Peyer's patch (tissue), 4 donors: Measurements from ENCODE around the gene CENPF. TPM values are rescaled to one million over a fixed set of nuclear protein-coding genes. Genes with fewer than 3 reads are reported as not detected.
"Not testable (repeated sequence)": the region's sequence is repeated elsewhere in the genome, so short reads cannot be mapped to it uniquely, and the experiment has no call there.

Experiments
- DNase-seq, 3 donors: peaks; one replicate each; pipeline ENCODE4 v3.0.0-alpha.2; 2017 to 2019
- H3K27ac ChIP-seq, 4 donors: fragments of 200-600 bp; sonication (generic); one replicate each; pipeline ENCODE4 v1.5.1; 2016 to 2019
- H3K27me3 ChIP-seq, 2 donors: fragments of 200-600 bp; sonication (generic); one replicate each; pipeline ENCODE4 v1.5.1; 2019
- H3K36me3 ChIP-seq, 3 donors: fragments of 200-600 bp; sonication (generic); one replicate each; pipeline ENCODE4 v1.5.1; 2016 to 2019
- H3K4me1 ChIP-seq, 4 donors: fragments of 200-600 bp; sonication (generic); one replicate each; pipeline ENCODE4 v1.5.1; 2016 to 2019
- H3K4me3 ChIP-seq, 4 donors: fragments of 200-600 bp; sonication (generic); 1 replicate in 3 of 4; 2 replicates in 1 of 4; pipeline ENCODE4 v1.5.1; 2016 to 2019; ENCODE audit warnings: mild to moderate bottlenecking in 1 of 4
- H3K9me3 ChIP-seq, 4 donors: fragments of 200-600 bp; sonication (generic); one replicate each; pipeline ENCODE4 v1.5.1; 2016 to 2019; ENCODE audit warnings: mild to moderate bottlenecking in 1 of 4
- POLR2A ChIP-seq, 2 donors: fragments of 450-650 bp; IDR thresholded peaks; one replicate each; pipeline ENCODE4 v1.5.1; 2017; ENCODE audit warnings: antibody characterized with exemption in 2 of 2, mild to moderate bottlenecking in 2 of 2, moderate library complexity in 2 of 2
- total RNA-seq, 4 donors: library from RNA; depleted of rRNA; stranded (reverse); fragments of >200 nt; gene quantifications; one replicate each; pipeline ENCODE4 v1.1.0, GENCODE V29; 2016
- TF ChIP-seq, protein P1 (sequence below), 6 experiments: fragments of 450-650 bp in 4 of 6; fragments of 200-600 bp in 2 of 6; sonication (generic) in 1 of 6; IDR thresholded peaks; one replicate each; pipeline ENCODE4 v1.5.1; 2017 to 2019; ENCODE audit warnings: antibody characterized with exemption in 6 of 6, mild to moderate bottlenecking in 3 of 6, moderate library complexity in 1 of 6

CENPF gene
- total RNA-seq, 4 donors from 2014 or later = 6.1 to 23.9 (median 8.0) TPM

DNA sequence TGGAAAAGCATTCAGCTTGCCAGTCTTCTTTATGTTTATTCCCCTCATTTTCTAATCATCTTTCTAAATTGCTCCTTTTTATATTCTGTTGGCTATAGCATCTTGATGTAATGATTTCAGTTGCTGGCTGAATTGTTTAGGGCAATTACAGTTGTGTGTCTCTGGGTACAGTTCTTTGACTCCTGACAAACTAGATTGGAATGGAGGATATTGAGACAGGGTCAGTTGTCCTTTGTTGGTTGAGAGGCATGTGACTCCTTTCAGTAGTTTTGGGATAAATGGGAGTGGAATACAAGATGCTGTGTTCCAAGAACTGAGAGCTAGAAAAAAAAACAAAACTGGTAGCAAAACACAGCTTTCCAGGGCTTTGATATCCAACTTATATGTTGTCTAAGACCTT, 1.5 kb downstream of the CENPF start:
- H3K9me3 ChIP-seq = peaks cover 0 to 5% (median 0%) of the 10 kb centered on the region in 4 donors
- no peak overlapping the region for H3K4me3 ChIP-seq
- H3K36me3 ChIP-seq = no peaks in the 10 kb centered on the region
- no peaks in the 10 kb centered on the region for H3K27me3 ChIP-seq
- DNase-seq = no peak
- no peak for TF ChIP-seq POLR2A (IDR thresholded peaks at IDR 0.05)
- TF ChIP-seq, protein P1, sequence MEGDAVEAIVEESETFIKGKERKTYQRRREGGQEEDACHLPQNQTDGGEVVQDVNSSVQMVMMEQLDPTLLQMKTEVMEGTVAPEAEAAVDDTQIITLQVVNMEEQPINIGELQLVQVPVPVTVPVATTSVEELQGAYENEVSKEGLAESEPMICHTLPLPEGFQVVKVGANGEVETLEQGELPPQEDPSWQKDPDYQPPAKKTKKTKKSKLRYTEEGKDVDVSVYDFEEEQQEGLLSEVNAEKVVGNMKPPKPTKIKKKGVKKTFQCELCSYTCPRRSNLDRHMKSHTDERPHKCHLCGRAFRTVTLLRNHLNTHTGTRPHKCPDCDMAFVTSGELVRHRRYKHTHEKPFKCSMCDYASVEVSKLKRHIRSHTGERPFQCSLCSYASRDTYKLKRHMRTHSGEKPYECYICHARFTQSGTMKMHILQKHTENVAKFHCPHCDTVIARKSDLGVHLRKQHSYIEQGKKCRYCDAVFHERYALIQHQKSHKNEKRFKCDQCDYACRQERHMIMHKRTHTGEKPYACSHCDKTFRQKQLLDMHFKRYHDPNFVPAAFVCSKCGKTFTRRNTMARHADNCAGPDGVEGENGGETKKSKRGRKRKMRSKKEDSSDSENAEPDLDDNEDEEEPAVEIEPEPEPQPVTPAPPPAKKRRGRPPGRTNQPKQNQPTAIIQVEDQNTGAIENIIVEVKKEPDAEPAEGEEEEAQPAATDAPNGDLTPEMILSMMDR (IDR thresholded peaks at IDR 0.05) = no peak
- peaks cover 0 to 13% (median 0%) of the 10 kb centered on the region in 4 donors for H3K4me1 ChIP-seq
- no peak overlapping the region for H3K27ac ChIP-seq

DNA sequence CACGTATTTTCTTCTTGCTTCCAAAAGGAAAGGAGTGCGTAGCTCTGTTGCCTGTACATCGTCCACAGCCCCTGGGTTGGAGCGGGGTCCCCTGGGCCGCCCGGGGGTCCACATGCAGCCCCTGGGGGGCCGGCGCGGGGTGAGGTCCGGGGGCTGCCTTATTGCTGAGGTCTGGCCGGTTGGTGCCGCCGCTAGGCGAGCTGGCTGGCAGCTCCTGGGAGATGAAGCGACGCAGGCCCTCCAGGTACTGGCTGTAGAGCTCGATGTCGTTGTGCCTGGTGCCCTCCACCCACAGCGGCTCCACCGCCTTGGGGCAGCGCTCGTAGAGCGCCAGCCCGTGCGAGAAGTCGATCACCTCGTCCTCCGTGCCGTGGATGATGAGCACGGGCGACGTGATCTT, 2.5 kb downstream of the CENPF start:
- H3K9me3 ChIP-seq, H3K27me3 ChIP-seq, H3K36me3 ChIP-seq, H3K27ac ChIP-seq, H3K4me3 ChIP-seq, DNase-seq: not testable (repeated sequence)
- peaks cover 0 to 13% (median 0%) of the 10 kb centered on the region in 4 donors for H3K4me1 ChIP-seq

DNA sequence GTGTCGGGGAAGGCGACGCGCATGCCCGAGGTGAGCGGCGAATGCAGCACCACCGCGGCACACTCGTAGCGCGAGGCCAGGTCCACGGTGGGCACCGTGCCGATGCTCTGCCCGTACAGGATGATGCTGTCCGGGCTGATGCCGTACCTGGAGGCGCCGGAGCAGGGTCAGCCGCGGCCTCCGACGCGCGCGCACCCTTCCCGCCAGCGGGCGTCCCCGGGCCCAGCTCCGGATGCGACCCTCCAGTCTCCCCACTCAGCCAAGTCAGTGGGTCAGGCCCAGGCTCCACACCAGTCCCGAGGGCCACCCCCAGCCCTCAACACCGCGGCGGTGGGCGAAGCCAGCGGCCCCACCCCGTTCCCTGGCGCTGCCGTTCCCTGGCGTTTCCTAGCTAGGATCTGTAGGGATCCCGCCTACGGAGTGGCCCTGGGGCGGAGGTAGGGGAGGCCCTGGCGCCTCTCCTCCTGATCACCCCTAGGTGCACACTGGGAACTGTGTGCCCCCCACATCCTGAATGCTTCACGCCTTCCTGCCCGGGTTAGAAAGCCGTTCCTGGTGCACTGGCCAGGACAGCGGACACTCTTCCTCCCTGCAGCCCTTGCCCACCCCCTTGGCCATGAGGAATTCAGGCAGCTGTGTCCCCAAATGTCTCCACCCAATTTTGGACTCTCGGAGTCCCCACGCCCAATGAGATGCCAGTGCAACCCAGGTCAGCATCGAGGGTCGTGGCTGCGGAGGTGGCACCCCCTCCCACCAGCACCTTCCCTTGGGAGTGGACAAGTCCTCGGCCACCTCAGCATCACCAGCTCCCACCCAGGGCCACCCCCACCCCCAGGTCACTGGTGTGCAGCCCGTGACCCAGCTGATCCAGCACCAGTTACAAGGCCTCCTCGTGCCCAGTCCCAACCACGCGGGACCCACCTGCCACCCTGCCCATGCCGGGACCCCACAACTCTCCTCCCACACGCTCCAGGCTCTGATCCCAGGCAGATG, 3.2 kb downstream of the CENPF start:
- not testable (repeated sequence) for H3K9me3 ChIP-seq, H3K27ac ChIP-seq, H3K4me3 ChIP-seq, DNase-seq, H3K27me3 ChIP-seq, H3K36me3 ChIP-seq
- peaks cover 0 to 13% (median 0%) of the 10 kb centered on the region in 4 donors for H3K4me1 ChIP-seq

DNA sequence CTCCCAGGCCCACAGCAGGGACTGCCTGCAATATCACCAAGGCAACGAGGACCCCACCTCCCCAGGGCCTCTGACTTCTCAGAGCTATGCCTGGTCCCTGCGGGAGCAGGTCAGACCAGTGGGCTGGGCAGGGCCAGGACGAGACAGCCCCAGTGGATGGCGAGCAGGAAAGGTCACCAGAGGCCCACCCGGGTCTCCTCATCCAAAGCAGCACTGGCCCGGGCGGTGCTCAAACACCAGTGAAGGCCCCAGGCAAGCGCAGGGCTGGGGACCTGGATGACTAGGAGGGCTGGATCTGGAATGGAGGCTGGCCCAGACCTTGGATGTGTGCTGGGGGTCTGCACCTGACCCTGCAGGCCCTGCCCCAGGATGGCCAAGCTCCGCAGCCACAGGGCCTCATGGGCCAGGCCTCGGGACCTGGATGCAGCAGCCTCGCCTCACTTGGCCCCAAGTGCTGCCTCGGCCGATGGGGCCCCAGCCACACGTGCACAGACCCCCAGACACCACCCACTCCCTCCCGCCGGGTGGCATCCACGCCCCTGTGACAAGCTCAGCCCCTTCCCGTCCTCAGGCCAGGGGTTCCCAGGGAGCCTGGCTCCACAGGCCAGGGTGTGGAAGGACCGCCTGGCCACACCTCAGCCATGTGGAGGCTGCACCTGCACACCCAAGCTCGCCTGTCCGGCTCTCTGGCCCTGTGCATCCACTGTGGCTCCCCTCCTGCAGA, 4.7 kb downstream of the CENPF start:
- DNase-seq, H3K27me3 ChIP-seq: not testable (repeated sequence)

DNA sequence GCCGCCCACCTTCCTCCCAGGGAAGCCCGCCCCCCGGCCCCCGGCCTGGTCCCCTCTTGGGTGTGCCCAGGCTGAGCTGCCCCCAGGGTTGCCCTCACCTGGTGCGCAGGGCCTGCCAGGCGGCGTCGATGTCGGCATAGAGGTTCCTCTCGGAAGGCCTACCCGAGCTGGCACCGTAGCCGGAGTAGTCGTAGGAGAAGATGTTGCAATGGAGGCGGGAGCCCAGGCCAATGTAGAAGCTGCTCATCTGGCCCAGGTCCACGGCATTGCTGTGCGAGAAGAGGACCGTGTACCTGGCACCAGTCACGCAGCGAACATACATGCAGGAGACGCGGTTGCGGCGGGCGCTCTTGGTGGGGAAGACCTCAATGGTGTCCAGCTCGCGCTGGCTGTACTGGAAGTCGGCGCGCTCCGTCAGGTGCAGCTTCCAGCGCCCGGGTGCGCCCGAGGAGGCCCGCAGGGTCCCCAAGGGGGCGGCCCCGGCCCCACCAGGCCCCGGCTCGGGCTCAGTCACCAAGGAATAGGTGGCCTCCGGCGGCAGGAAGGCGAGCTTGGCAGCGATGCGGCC, 5.3 kb downstream of the CENPF start:
- not testable (repeated sequence) for DNase-seq, H3K27me3 ChIP-seq, H3K27ac ChIP-seq, H3K9me3 ChIP-seq, H3K36me3 ChIP-seq, H3K4me3 ChIP-seq
- H3K4me1 ChIP-seq = peaks cover 0 to 12% (median 0%) of the 10 kb centered on the region in 4 donors

More for the DNA sequence above, 4.7 kb downstream of the CENPF start:
- H3K4me1 ChIP-seq = peaks cover 0 to 13% (median 0%) of the 10 kb centered on the region in 4 donors
- H3K27ac ChIP-seq, H3K9me3 ChIP-seq, H3K4me3 ChIP-seq, H3K36me3 ChIP-seq: not testable (repeated sequence)

DNA sequence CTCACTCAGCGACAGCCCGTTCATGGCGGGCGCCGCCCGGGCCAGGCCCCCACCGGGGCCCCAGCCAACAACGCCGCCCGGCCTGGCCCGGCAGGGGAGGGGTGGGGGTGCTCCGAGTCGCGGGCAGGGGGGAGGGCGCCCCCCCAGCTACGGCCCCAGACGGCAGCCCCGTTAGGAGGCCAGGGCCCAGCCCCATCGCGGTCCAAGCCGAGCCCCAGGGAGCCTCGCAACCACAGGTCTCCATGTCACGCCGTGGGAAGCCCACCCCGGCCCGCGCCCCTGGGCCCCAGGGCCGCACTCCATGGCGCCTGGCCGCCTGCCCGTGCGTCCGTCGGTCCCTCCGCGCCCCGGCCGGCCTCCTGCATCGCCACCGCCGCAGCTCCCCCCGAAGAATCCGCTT, 5.8 kb downstream of the CENPF start:
- DNase-seq, H3K36me3 ChIP-seq, H3K27ac ChIP-seq, H3K4me1 ChIP-seq, H3K4me3 ChIP-seq, H3K9me3 ChIP-seq, H3K27me3 ChIP-seq: not testable (repeated sequence)

DNA sequence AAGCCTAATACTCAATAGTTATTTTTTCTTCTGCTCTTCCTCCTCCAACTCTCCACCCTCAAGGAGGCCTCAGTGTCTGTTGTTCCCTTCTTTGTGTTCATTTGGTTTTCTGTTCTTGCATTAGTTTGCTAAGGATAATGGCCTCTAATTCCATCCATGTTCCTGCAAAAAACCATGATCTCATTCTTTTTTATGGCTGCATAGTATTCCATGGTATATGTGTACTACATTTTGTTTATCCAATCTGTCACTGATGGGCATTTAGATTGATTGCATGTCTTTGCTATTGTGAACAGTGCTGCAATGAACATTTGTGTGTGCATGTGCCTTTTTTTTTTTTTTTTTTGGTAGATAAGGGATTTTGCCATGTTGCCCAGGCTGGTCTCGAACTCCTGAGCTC, 6.7 kb downstream of the CENPF start:
- TF ChIP-seq, protein P1 (IDR thresholded peaks at IDR 0.05) = no peak
- no peak for TF ChIP-seq POLR2A (IDR thresholded peaks at IDR 0.05)
- H3K9me3 ChIP-seq = peaks cover 0 to 5% (median 0%) of the 10 kb centered on the region in 4 donors
- DNase-seq = no peak
- no peak overlapping the region for H3K27ac ChIP-seq
- H3K4me3 ChIP-seq = no peak overlapping the region
- H3K4me1 ChIP-seq = no peaks in the 10 kb centered on the region
- no peaks in the 10 kb centered on the region for H3K36me3 ChIP-seq
- no peaks in the 10 kb centered on the region for H3K27me3 ChIP-seq

DNA sequence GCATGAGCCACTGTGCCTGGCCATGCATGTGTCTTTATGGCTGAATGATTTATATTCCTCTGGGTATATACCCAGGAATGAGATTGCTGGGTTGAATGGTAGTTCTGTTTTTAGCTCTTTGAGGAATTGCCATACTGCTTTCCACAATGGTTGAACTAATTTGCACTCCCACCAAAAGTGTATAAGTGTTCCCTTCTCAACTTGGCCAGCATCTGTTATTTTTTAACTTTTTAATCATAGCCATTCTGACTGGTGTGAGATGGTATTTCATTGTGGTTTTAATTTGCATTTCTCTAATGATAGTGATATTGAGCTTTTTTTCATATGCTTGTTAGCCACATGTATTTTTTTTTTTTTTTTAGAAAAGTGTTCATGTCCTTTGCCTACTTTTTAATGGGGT, 7.1 kb downstream of the CENPF start:
- not testable (repeated sequence) for H3K36me3 ChIP-seq, DNase-seq, H3K27me3 ChIP-seq

More for the DNA sequence above, 7.1 kb downstream of the CENPF start:
- H3K9me3 ChIP-seq, H3K27ac ChIP-seq, H3K4me1 ChIP-seq, H3K4me3 ChIP-seq: not testable (repeated sequence)
